GM12892 (cell line): ENCODE measurements around the gene NDP.

Source experiments
- POLR2A ChIP-seq: IDR thresholded peaks from 2 replicates; pipeline ENCODE4 v1.6.1; 2011; ENCODE audit warnings: low read depth, low read length, control low read depth
- POLR2AphosphoS5 ChIP-seq: IDR thresholded peaks from 2 replicates; pipeline ENCODE4 v1.6.1; 2011; ENCODE audit warnings: low read depth, low read length, control low read depth

- no peak for TF ChIP-seq POLR2AphosphoS5
- TF ChIP-seq POLR2A: no peak
Observed at GRCh38 chrX:43962636-43963035, 10.6 kb downstream of the NDP start.
